Panc1 (cell line): ENCODE measurements around the gene HNRNPM. TPM values are rescaled to one million over a fixed set of nuclear protein-coding genes. Genes with fewer than 3 reads are reported as not detected.

Source experiments
- ATAC-seq: fragments of 200-7000 bp; cut with Tn5 transposase; 2 replicates; pipeline ENCODE4 v1.9.1; 2020; ENCODE audit warnings: mild to moderate bottlenecking, moderate library complexity
- BruUV-seq: library from RNA; stranded (reverse); fragments of 400-500 nt; replicated peaks from 2 replicates; lab custom pipeline; 2021; lab: Mats Ljungman, UMichigan
- CTCF ChIA-PET: fragments of 300-600 bp; sonication (Branson Sonifier 250); formaldehyde crosslinking; loops from one replicate; lab custom pipeline; 2022; ENCODE audit warnings: antibody characterized with exemption; lab: Charles Lee
- POLR2A ChIA-PET: fragments of 300-600 bp; sonication (Branson Sonifier 250); formaldehyde crosslinking; loops from one replicate; lab custom pipeline; 2022; ENCODE audit warnings: antibody characterized with exemption; lab: Charles Lee
- DNase-seq: peaks from one replicate; pipeline ENCODE4 v3.0.0-alpha.2; 2010; ENCODE audit warnings: low read depth, low spot score
- H3K27ac ChIP-seq: 2 replicates; pipeline ENCODE4 v1.5.1; 2011; ENCODE audit warnings: mild to moderate bottlenecking, low read length, inconsistent platforms
- H3K27me3 ChIP-seq: fragments of 200-500 bp; sonication (Bioruptor generic); 2 replicates; pipeline ENCODE4 v1.6.0; 2014; ENCODE audit warnings: low read length, inconsistent platforms; ENCODE audit not compliant: control insufficient read depth, insufficient read depth
- H3K36me3 ChIP-seq: fragments of 200-500 bp; sonication (Bioruptor generic); 2 replicates; pipeline ENCODE4 v1.5.1; 2014; ENCODE audit warnings: inconsistent platforms, mild to moderate bottlenecking, low read length, moderate library complexity; ENCODE audit not compliant: control insufficient read depth, insufficient read depth
- H3K4me1 ChIP-seq: 2 replicates; pipeline ENCODE4 v1.5.1; 2011; ENCODE audit warnings: inconsistent platforms, mild to moderate bottlenecking, low read length, moderate library complexity; ENCODE audit not compliant: control insufficient read depth, insufficient read depth
- H3K4me3 ChIP-seq, 2 experiments: 2 replicates each; pipeline ENCODE4 v1.5.1; 2011 to 2012; ENCODE audit warnings: low read depth in 2 of 2, low read length in 2 of 2, mild to moderate bottlenecking in 2 of 2, inconsistent platforms in 1 of 2, moderate library complexity in 1 of 2
- H3K9me3 ChIP-seq: fragments of 200-500 bp; sonication (Bioruptor generic); 2 replicates; pipeline ENCODE4 v1.5.1; 2014; ENCODE audit warnings: low read depth, mild to moderate bottlenecking, inconsistent platforms, low read length, moderate library complexity; ENCODE audit not compliant: control insufficient read depth, insufficient read depth
- POLR2AphosphoS5 ChIP-seq: IDR thresholded peaks from 2 replicates; pipeline ENCODE4 v1.6.1; 2012; ENCODE audit warnings: mild to moderate bottlenecking, low read depth, low read length, moderate library complexity
- SIN3A ChIP-seq: IDR thresholded peaks from 2 replicates; pipeline ENCODE4 v1.6.1; 2012; ENCODE audit warnings: low read depth, mild to moderate bottlenecking, low read length, moderate library complexity, borderline replicate concordance; ENCODE audit not compliant: insufficient read depth
- TCF7L2 ChIP-seq: IDR thresholded peaks from 2 replicates; pipeline ENCODE4 v1.6.1; 2011; ENCODE audit warnings: mild to moderate bottlenecking, low read depth, low read length, inconsistent platforms
- in situ Hi-C: cut with HindIII; loops from 2 replicates; pipeline ENCODE4 v1.10.0; 2016; ENCODE audit warnings: low sequenced_read_pairs, low pct_unique_long_range_greater_than_20kb
- intact Hi-C: fragments of 100-400 bp; cut with micrococcal nuclease; formaldehyde crosslinking; loops from one replicate; pipeline ENCODE4 v1.10.0; 2022; ENCODE audit not compliant: unreplicated experiment
- total RNA-seq: library from RNA; stranded (reverse); gene quantifications from one replicate; pipeline ENCODE4 v1.2.1, GENCODE V29; 2021; ENCODE audit not compliant: unreplicated experiment
- TF ChIP-seq, protein P1 (sequence below): fragments of 450-650 bp; IDR thresholded peaks from 2 replicates; pipeline ENCODE4 v1.5.1; 2017; ENCODE audit warnings: mild to moderate bottlenecking
- TF ChIP-seq, protein P2 (sequence below), 2 experiments: IDR thresholded peaks; 2 replicates each; pipeline ENCODE4 v1.6.1; 2011 to 2012; ENCODE audit warnings: low read depth in 2 of 2, control low read depth in 1 of 2, low read length in 1 of 2, mild to moderate bottlenecking in 1 of 2, moderate library complexity in 1 of 2; ENCODE audit not compliant: insufficient read depth in 1 of 2

The HNRNPM gene
- total RNA-seq, 1 experiment from 2014 or later: 225 TPM

DNA sequence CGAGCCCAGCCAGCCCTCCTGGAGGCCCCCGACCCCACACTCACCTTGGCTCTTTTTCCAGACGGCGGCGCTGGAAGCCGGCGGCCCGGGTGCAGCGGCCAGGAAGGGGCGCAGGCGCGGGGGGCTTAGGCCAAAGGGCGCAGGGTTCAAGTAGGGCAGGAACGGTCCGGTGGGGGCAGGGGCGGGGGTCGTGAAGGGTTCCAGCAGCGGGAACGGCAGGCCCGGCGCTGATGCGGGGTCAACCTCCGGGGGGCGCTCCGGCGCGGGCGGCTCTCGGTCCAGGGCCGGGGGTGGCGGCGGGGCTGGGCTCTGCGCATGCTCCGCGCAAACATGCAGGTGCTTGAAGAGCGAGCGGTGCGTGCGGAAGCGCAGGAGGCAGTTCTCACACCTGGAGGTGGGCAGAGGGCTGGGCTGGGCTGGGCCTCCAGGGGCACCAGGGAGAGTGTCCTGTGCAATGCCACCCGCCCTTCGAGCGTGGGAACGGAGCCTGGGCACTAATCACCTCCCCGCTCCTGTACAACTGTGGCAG lies 66.9 kb downstream of the HNRNPM start:
- no peak for ATAC-seq
- in situ Hi-C loops (no loop called here), intact Hi-C loops (no loop called here)
- Histone ChIP-seq H3K27me3 (no peaks in the 10 kb centered on the region), H3K4me1 (peaks cover 9% of the 10 kb centered on the region), H3K36me3 (no peaks in the 10 kb centered on the region), H3K27ac (no peak overlapping the region), H3K4me3 (no peak overlapping the region), H3K9me3 (no peaks in the 10 kb centered on the region)
- CTCF ChIA-PET: no interaction called here
- POLR2A ChIA-PET: no interaction called here
- BruUV-seq: no TSS peak
- TF ChIP-seq POLR2AphosphoS5: no peak; the same call in 1 of the 2 replicates
- TF ChIP-seq, protein P1, sequence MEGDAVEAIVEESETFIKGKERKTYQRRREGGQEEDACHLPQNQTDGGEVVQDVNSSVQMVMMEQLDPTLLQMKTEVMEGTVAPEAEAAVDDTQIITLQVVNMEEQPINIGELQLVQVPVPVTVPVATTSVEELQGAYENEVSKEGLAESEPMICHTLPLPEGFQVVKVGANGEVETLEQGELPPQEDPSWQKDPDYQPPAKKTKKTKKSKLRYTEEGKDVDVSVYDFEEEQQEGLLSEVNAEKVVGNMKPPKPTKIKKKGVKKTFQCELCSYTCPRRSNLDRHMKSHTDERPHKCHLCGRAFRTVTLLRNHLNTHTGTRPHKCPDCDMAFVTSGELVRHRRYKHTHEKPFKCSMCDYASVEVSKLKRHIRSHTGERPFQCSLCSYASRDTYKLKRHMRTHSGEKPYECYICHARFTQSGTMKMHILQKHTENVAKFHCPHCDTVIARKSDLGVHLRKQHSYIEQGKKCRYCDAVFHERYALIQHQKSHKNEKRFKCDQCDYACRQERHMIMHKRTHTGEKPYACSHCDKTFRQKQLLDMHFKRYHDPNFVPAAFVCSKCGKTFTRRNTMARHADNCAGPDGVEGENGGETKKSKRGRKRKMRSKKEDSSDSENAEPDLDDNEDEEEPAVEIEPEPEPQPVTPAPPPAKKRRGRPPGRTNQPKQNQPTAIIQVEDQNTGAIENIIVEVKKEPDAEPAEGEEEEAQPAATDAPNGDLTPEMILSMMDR: no peak
- no peak for TF ChIP-seq TCF7L2
- TF ChIP-seq SIN3A: no peak
- TF ChIP-seq, protein P2, sequence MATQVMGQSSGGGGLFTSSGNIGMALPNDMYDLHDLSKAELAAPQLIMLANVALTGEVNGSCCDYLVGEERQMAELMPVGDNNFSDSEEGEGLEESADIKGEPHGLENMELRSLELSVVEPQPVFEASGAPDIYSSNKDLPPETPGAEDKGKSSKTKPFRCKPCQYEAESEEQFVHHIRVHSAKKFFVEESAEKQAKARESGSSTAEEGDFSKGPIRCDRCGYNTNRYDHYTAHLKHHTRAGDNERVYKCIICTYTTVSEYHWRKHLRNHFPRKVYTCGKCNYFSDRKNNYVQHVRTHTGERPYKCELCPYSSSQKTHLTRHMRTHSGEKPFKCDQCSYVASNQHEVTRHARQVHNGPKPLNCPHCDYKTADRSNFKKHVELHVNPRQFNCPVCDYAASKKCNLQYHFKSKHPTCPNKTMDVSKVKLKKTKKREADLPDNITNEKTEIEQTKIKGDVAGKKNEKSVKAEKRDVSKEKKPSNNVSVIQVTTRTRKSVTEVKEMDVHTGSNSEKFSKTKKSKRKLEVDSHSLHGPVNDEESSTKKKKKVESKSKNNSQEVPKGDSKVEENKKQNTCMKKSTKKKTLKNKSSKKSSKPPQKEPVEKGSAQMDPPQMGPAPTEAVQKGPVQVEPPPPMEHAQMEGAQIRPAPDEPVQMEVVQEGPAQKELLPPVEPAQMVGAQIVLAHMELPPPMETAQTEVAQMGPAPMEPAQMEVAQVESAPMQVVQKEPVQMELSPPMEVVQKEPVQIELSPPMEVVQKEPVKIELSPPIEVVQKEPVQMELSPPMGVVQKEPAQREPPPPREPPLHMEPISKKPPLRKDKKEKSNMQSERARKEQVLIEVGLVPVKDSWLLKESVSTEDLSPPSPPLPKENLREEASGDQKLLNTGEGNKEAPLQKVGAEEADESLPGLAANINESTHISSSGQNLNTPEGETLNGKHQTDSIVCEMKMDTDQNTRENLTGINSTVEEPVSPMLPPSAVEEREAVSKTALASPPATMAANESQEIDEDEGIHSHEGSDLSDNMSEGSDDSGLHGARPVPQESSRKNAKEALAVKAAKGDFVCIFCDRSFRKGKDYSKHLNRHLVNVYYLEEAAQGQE (IDR thresholded peaks at IDR 0.05; ENCODE audit: insufficient read depth in 1 of 2, low read depth in 2 of 2, low read length in 1 of 2): no peak
- no peak for DNase-seq

DNA sequence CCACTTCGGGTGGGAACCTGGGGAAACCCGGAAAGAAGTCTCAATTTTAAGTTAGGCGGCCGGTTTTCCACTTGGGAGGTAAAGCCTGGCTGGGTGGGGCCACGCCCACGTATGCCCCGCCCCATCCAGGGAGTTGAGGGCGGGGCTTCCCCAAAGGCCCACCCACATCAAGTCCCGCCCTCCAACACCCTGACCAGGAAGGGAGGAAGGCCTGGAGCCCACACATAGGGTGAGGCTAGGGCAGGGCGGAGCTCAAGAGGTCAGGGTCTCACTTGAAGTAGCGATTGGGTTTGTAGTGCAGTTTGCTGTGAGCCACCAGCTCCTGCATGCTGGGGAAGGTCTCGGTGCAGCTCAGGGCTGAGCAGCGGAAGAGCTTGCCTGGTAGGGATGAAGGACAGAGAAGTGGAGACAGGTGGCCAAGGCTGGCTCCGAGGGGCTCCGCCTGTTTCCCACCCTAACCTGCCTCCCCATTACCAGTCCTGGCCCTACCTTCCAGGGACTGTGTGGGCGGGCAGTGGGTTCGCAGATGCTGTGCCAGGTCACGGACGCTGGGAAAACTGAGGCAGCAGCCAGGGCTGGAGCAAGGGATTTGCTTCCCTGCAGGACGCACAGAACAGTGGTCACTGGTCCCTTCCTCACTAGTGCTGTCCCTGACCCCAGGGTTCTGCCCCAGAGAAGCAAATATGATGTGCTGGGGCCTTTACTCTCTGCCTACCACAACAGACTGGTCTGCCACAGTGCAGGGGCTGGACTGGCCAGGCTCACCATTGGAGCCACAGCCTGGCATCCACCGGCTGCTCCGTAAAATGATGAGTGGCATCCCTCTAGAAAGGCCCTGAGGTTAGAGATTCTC lies 67.6 kb downstream of the HNRNPM start:
- intact Hi-C loops: no loop called here
- BruUV-seq: no TSS peak

More for the DNA sequence above, 67.6 kb downstream of the HNRNPM start:
- ChIA-PET CTCF (interaction anchor here (0.6 kb wide), 1 partner anchor 65 kb away, joined by 6 read pairs; no protein-coding TSS in a partner anchor), POLR2A (interaction anchor here (0.5 kb wide), 1 partner anchor 28 kb away, joined by 11 read pairs; no protein-coding TSS in a partner anchor)
- ATAC-seq: 0 out of 2 replicates have a peak, but pooled peaks have one; percentile 36
- in situ Hi-C loops: no loop called here
- H3K27me3 ChIP-seq: no peaks in the 10 kb centered on the region
- H3K4me3 ChIP-seq: peak overlapping the region in 1 of 2 experiments; percentile 55; a peak in 1 of 4 replicates
- DNase-seq: no peak
- H3K36me3 ChIP-seq: no peaks in the 10 kb centered on the region
- H3K9me3 ChIP-seq: no peaks in the 10 kb centered on the region
- peak overlapping the region; percentile 91 for H3K27ac ChIP-seq
- TF ChIP-seq, protein P1: no peak
- TF ChIP-seq SIN3A (no peak), POLR2AphosphoS5 (no peak; the same call in 1 of the 2 replicates), TCF7L2 (no peak)
- TF ChIP-seq, protein P2 (IDR thresholded peaks at IDR 0.05; ENCODE audit: insufficient read depth in 1 of 2, low read depth in 2 of 2, low read length in 1 of 2): no peak
- peaks cover 9% of the 10 kb centered on the region for H3K4me1 ChIP-seq
